GM12874 (cell line): Measurements from ENCODE around the gene DUSP5.

Source experiments
- CTCF ChIP-seq: IDR thresholded peaks from 2 replicates; pipeline ENCODE4 v1.5.1; 2011; ENCODE audit warnings: low read depth, mild to moderate bottlenecking, control low read depth, low read length, moderate library complexity; ENCODE audit not compliant: insufficient read depth

DUSP5 gene

GRCh38 chr10:110528224-110528996 is 30.7 kb downstream of the DUSP5 start:
- no peak for TF ChIP-seq CTCF

- no peak for TF ChIP-seq CTCF
Observed at GRCh38 chr10:110529596-110530011, 31.9 kb downstream of the DUSP5 start.

- TF ChIP-seq CTCF: no peak
Observed at GRCh38 chr10:110530131-110530831, 32.6 kb downstream of the DUSP5 start.

GRCh38 chr10:110531687-110532086 is 34.0 kb downstream of the DUSP5 start:
- no peak for TF ChIP-seq CTCF

- TF ChIP-seq CTCF: no peak
Observed at GRCh38 chr10:110533149-110533548, 35.4 kb downstream of the DUSP5 start.

GRCh38 chr10:110534571-110534970 is 36.9 kb downstream of the DUSP5 start:
- TF ChIP-seq CTCF: no peak

GRCh38 chr10:110535958-110536891 is 38.5 kb downstream of the DUSP5 start:
- TF ChIP-seq CTCF: peak; percentile 25; the same call in 1 of the 2 replicates
